GM23338 (cell line): ENCODE results near the gene IFI16.

ENCODE experiments used
- CREB1 ChIP-seq: fragments of 250-450 bp; sonication (Bioruptor Pico); IDR thresholded peaks from 2 replicates; pipeline ENCODE4 v1.5.0; 2020; ENCODE audit warnings: low read depth, mild to moderate bottlenecking, moderate library complexity
- CTCF ChIP-seq, 2 experiments: fragments of 200-600 bp in 1 of 2; sonication (generic) in 1 of 2; conservative IDR thresholded peaks; 2 replicates each; pipeline versions ENCODE4 v1.5.1 to v1.6.1; 2016 to 2017; ENCODE audit warnings: antibody characterized with exemption in 2 of 2, low read depth in 2 of 2, mild to moderate bottlenecking in 2 of 2, moderate library complexity in 1 of 2
- EZH2 ChIP-seq: fragments of 200-600 bp; sonication (generic); IDR thresholded peaks from one replicate; pipeline ENCODE4 v1.8.0; 2017; ENCODE audit warnings: antibody characterized with exemption, mild to moderate bottlenecking, low read depth; ENCODE audit not compliant: unreplicated experiment
- EZH2phosphoT487 ChIP-seq: fragments of 200-600 bp; sonication (generic); IDR thresholded peaks from one replicate; pipeline ENCODE4 v1.8.1; 2018; ENCODE audit warnings: antibody characterized with exemption; ENCODE audit not compliant: unreplicated experiment
- JUNB ChIP-seq: IDR thresholded peaks from one replicate; pipeline ENCODE4 v1.6.1; 2016; ENCODE audit warnings: antibody characterized with exemption; ENCODE audit not compliant: unreplicated experiment
- NANOG ChIP-seq: IDR thresholded peaks from 2 replicates; pipeline ENCODE4 v1.6.1; 2016; ENCODE audit warnings: antibody characterized with exemption, borderline replicate concordance
- POLR2AphosphoS5 ChIP-seq: IDR thresholded peaks from 2 replicates; pipeline ENCODE4 v1.6.1; 2016; ENCODE audit warnings: antibody characterized with exemption, low read depth
- REST ChIP-seq: IDR thresholded peaks from one replicate; pipeline ENCODE4 v1.6.1; 2018; ENCODE audit warnings: antibody characterized with exemption; ENCODE audit not compliant: unreplicated experiment
- STAT1 ChIP-seq: IDR thresholded peaks from one replicate; pipeline ENCODE4 v1.6.1; 2016; ENCODE audit warnings: antibody characterized with exemption; ENCODE audit not compliant: unreplicated experiment
- ZNF462 ChIP-seq: fragments of 250-450 bp; sonication (Bioruptor Pico); IDR thresholded peaks from 2 replicates; pipeline ENCODE4 v1.5.0; 2020; ENCODE audit warnings: mild to moderate bottlenecking, moderate library complexity

GRCh38 chr1:159054427-159054826 lies 44.7 kb downstream of the IFI16 start:
- TF ChIP-seq CTCF (conservative IDR thresholded peaks at IDR 0.05; ENCODE audit: low read depth in 2 of 2), result no peak
- TF ChIP-seq JUNB, result no peak
- no peak for TF ChIP-seq POLR2AphosphoS5
- no peak for TF ChIP-seq EZH2
- no peak for TF ChIP-seq REST
- TF ChIP-seq CREB1, result no peak
- TF ChIP-seq EZH2phosphoT487, result no peak
- TF ChIP-seq ZNF462 (CRISPR knock-in tag), result no peak
- no peak for TF ChIP-seq STAT1
- TF ChIP-seq NANOG, result no peak
